GM19467 (cell line): Measurements from ENCODE around the gene KIR2DL4.
"Not testable (repeated sequence)": the region's sequence is repeated elsewhere in the genome, so short reads cannot be mapped to it uniquely, and the experiment has no call there.

Source experiments
- ATAC-seq: cut with Tn5 transposase; IDR thresholded peaks from one replicate; pipeline ENCODE4 v1.9.1; 2021; ENCODE audit warnings: mild to moderate bottlenecking, moderate library complexity; ENCODE audit not compliant: unreplicated experiment

Gene KIR2DL4

GRCh38 chr19:54804101-54804500 is 691 bp downstream of the KIR2DL4 start:
- ATAC-seq, result no peak

- ATAC-seq, result no peak
Measured at GRCh38 chr19:54804571-54804970, 1.2 kb downstream of the KIR2DL4 start.

GRCh38 chr19:54805665-54806515 is 2.5 kb downstream of the KIR2DL4 start:
- no peak for ATAC-seq

- ATAC-seq, result no peak
Measured at GRCh38 chr19:54806516-54806838, 3.1 kb downstream of the KIR2DL4 start.

GRCh38 chr19:54814571-54814970 is 11.2 kb downstream of the KIR2DL4 start:
- not testable (repeated sequence) for ATAC-seq

GRCh38 chr19:54816251-54816650 is 12.8 kb downstream of the KIR2DL4 start, which contains the start of gene KIR3DL1:
Gene KIR3DL1, plus strand, starts transcription at chr19:54816468.
- not testable (repeated sequence) for ATAC-seq

- ATAC-seq, result no peak
Measured at GRCh38 chr19:54817670-54818536, 14.5 kb downstream of the KIR2DL4 start.

- not testable (repeated sequence) for ATAC-seq
Measured at GRCh38 chr19:54824416-54824815, 21.0 kb downstream of the KIR2DL4 start.

GRCh38 chr19:54825326-54825725 is 21.9 kb downstream of the KIR2DL4 start:
- not testable (repeated sequence) for ATAC-seq

GRCh38 chr19:54828064-54828463 is 24.7 kb downstream of the KIR2DL4 start:
- not testable (repeated sequence) for ATAC-seq

- not testable (repeated sequence) for ATAC-seq
Measured at GRCh38 chr19:54832496-54832895, 29.1 kb downstream of the KIR2DL4 start, which contains the start of gene KIR2DS4. Gene KIR2DS4, plus strand, starts transcription at chr19:54832676.

GRCh38 chr19:54835126-54835525 is 31.7 kb downstream of the KIR2DL4 start:
- ATAC-seq, result not testable (repeated sequence)

- not testable (repeated sequence) for ATAC-seq
Measured at GRCh38 chr19:54837522-54837921, 34.1 kb downstream of the KIR2DL4 start.

GRCh38 chr19:54843171-54843570 is 39.8 kb downstream of the KIR2DL4 start:
- ATAC-seq, result not testable (repeated sequence)

- not testable (repeated sequence) for ATAC-seq
Measured at GRCh38 chr19:54850061-54850640, 46.7 kb downstream of the KIR2DL4 start, which contains the start of gene KIR3DL2. Gene KIR3DL2, plus strand, starts transcription at chr19:54850443. Its CDS starts 33 bp downstream, at chr19:54850476.

- no peak for ATAC-seq
Measured at GRCh38 chr19:54850930-54851329, 47.5 kb downstream of the KIR2DL4 start.

GRCh38 chr19:54851353-54851752 is 47.9 kb downstream of the KIR2DL4 start:
- no peak for ATAC-seq

GRCh38 chr19:54855241-54855640 is 51.8 kb downstream of the KIR2DL4 start:
- not testable (repeated sequence) for ATAC-seq

GRCh38 chr19:54858476-54858875 is 55.1 kb downstream of the KIR2DL4 start:
- not testable (repeated sequence) for ATAC-seq

GRCh38 chr19:54859421-54859820 is 56.0 kb downstream of the KIR2DL4 start:
- ATAC-seq, result not testable (repeated sequence)

- ATAC-seq, result not testable (repeated sequence)
Measured at GRCh38 chr19:54863459-54863858, 60.0 kb downstream of the KIR2DL4 start.
